ENCODE results near the gene EFCAB9. TPM values are rescaled to one million over a fixed set of nuclear protein-coding genes. Genes with fewer than 3 reads are reported as not detected.

EFCAB9 gene
- total RNA-seq, 1 experiment from 2014 or later = not detected

DNA sequence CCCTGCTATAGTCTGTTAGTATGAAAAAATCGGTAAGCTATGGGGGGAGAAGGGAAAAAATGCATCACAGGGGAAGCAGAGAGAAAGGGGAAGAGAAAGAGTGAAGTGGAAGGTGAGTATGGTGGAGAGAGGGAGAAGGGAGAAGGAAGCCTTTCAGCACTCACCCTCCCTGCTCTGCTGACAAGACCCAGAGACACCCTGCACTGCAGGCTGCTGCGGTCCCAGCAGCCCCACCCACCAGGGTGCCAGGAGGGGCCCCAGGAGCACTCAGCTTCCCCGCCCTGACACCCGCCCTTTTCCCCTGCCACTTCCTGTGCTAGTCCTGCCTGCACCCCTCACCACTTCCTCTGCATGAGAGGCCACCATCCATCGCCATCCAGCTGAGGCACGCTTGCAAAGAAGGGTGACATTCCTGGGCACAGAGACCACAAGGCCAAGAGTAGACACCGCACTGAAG, 18.7 kb upstream of the EFCAB9 start:
- H3K23me2 ChIP-seq (ENCODE audit: insufficient read length, low read depth, low read length, poor library complexity, severe bottlenecking) = no peaks in the 10 kb centered on the region
- no CpG with 5 or more reads among the region's 7 CpGs for WGBS (ENCODE audit: extremely low coverage, insufficient read length, low lambda C conversion rate)

More for the DNA sequence above, 18.7 kb upstream of the EFCAB9 start:
- no peak overlapping the region for H3K4me3 Mint-ChIP-seq
- no peak overlapping the region for H3K4me2 ChIP-seq (ENCODE audit: insufficient read depth, insufficient read length, low read length)
- H2AFZ ChIP-seq (ENCODE audit: low read length) = no peak overlapping the region
- H2BK12ac ChIP-seq (ENCODE audit: insufficient read length, low read depth, low read length) = no peak overlapping the region
- no peaks in the 10 kb centered on the region; a peak in 3 of 7 replicates for H3K36me3 Mint-ChIP-seq (ENCODE audit: insufficient read depth in 1 of 3, low read depth in 3 of 3)
- H3K9ac ChIP-seq (ENCODE audit: extremely low read depth, insufficient read length, low read length) = no peak overlapping the region
- no peak overlapping the region for H3K56ac ChIP-seq (ENCODE audit: insufficient read length, low read depth, low read length)
- no peak overlapping the region for H3K14ac ChIP-seq (ENCODE audit: insufficient read depth, low read length)
- TF ChIP-seq, protein P1, sequence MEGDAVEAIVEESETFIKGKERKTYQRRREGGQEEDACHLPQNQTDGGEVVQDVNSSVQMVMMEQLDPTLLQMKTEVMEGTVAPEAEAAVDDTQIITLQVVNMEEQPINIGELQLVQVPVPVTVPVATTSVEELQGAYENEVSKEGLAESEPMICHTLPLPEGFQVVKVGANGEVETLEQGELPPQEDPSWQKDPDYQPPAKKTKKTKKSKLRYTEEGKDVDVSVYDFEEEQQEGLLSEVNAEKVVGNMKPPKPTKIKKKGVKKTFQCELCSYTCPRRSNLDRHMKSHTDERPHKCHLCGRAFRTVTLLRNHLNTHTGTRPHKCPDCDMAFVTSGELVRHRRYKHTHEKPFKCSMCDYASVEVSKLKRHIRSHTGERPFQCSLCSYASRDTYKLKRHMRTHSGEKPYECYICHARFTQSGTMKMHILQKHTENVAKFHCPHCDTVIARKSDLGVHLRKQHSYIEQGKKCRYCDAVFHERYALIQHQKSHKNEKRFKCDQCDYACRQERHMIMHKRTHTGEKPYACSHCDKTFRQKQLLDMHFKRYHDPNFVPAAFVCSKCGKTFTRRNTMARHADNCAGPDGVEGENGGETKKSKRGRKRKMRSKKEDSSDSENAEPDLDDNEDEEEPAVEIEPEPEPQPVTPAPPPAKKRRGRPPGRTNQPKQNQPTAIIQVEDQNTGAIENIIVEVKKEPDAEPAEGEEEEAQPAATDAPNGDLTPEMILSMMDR (conservative IDR thresholded peaks at IDR 0.05) = no peak
- H3K27ac Mint-ChIP-seq = no peak overlapping the region
- no peaks in the 10 kb centered on the region for H3K27me3 ChIP-seq (ENCODE audit: insufficient read depth, low read length)
- no peaks in the 10 kb centered on the region for H3K79me1 ChIP-seq (ENCODE audit: insufficient read depth, low read depth, low read length, poor library complexity, severe bottlenecking)
- H3K27me3 Mint-ChIP-seq (ENCODE audit: low read depth) = no peaks in the 10 kb centered on the region; the same call in 1 of the 2 replicates
- no peak overlapping the region for H4K5ac ChIP-seq (ENCODE audit: insufficient read length, low read depth, low read length)
- peaks cover 10% of the 10 kb centered on the region; the same call in 1 of the 2 replicates for H3K4me1 ChIP-seq (ENCODE audit: insufficient read depth, low read length)
- no peaks in the 10 kb centered on the region for H3K9me3 ChIP-seq (ENCODE audit: control insufficient read depth, low read depth, low read length)
- H2BK20ac ChIP-seq (ENCODE audit: low read depth, low read length, poor library complexity, severe bottlenecking) = no peak overlapping the region
- no peak overlapping the region for H3K23ac ChIP-seq (ENCODE audit: insufficient read length, low read depth, low read length)
- DNase-seq = no peak
- H3K4me1 Mint-ChIP-seq = peaks cover 50 to 53% of the 10 kb centered on the region in 2 experiments
- H3K27ac ChIP-seq (ENCODE audit: insufficient read length, low read depth, low read length) = no peak overlapping the region
- H3K4ac ChIP-seq (ENCODE audit: low read depth, low read length) = no peak overlapping the region
- H2BK15ac ChIP-seq (ENCODE audit: low read depth, low read length) = no peak overlapping the region
- no peak overlapping the region for H4K91ac ChIP-seq (ENCODE audit: insufficient read length, low read depth, low read length)
- no peak overlapping the region for H2BK120ac ChIP-seq (ENCODE audit: low read depth, low read length, poor library complexity, severe bottlenecking)
- H4K20me1 ChIP-seq (ENCODE audit: control insufficient read depth, insufficient read depth, insufficient read length) = peaks cover 2% of the 10 kb centered on the region
- H3K9me3 Mint-ChIP-seq = no peaks in the 10 kb centered on the region
- no peak overlapping the region for H4K8ac ChIP-seq (replicated peaks; ENCODE audit: insufficient read length, low read depth, low read length)
- H2BK5ac ChIP-seq (ENCODE audit: insufficient read length, low read length) = no peak overlapping the region
- H3K79me2 ChIP-seq (ENCODE audit: insufficient read depth, low read length) = no peaks in the 10 kb centered on the region; the same call in 1 of the 2 replicates
- no peak overlapping the region for H2AK5ac ChIP-seq (ENCODE audit: insufficient read length, low read length)
- H3T11ph ChIP-seq (ENCODE audit: low read length) = no peak overlapping the region
- H3K18ac ChIP-seq (ENCODE audit: insufficient read length, low read depth, low read length) = no peak overlapping the region

All from H9 (cell line).